Brain microvascular endothelial cell (primary cell): ENCODE results near the gene BOD1.

ENCODE experiments used
- DNase-seq: peaks from one replicate; pipeline ENCODE4 v3.0.0-alpha.2; 2020
- H3K27ac ChIP-seq: fragments of 250-450 bp; sonication (Bioruptor Pico); 2 replicates; pipeline ENCODE4 v1.5.1; 2020; ENCODE audit warnings: mild to moderate bottlenecking, moderate library complexity
- H3K27me3 ChIP-seq: fragments of 250-450 bp; sonication (Bioruptor Pico); replicated peaks from 2 replicates; pipeline ENCODE4 v1.5.1; 2020; ENCODE audit warnings: mild to moderate bottlenecking
- H3K36me3 ChIP-seq: fragments of 250-450 bp; sonication (Bioruptor Pico); replicated peaks from 2 replicates; pipeline ENCODE4 v1.5.1; 2020; ENCODE audit warnings: mild to moderate bottlenecking
- H3K4me3 ChIP-seq: 2 replicates; pipeline ENCODE4 v1.5.1; 2011; ENCODE audit warnings: low read depth, mild to moderate bottlenecking, control low read depth, low read length, moderate library complexity
- CTCF ChIP-seq: IDR thresholded peaks from 2 replicates; pipeline ENCODE4 v1.5.1; 2011; ENCODE audit warnings: low read depth, mild to moderate bottlenecking, moderate library complexity, low read length, control low read depth, inconsistent platforms; ENCODE audit errors: missing control alignments
- in situ Hi-C: cut with HindIII; loops from 2 replicates; pipeline ENCODE4 v1.10.0; 2017; ENCODE audit warnings: low sequenced_read_pairs, low pct_ligation_motif_present

The BOD1 gene

GRCh38 chr5:173622183-173623047, 6.0 kb upstream of the BOD1 start:
- no peak overlapping the region for H3K27ac ChIP-seq
- H3K4me3 ChIP-seq, result no peak overlapping the region
- no peak for TF ChIP-seq CTCF
- no peak for DNase-seq
- in situ Hi-C loops, result no loop called here
- no peaks in the 10 kb centered on the region for H3K36me3 ChIP-seq
- H3K27me3 ChIP-seq, result no peaks in the 10 kb centered on the region

GRCh38 chr5:173620784-173621183, 4.3 kb upstream of the BOD1 start:
- Histone ChIP-seq H3K27ac (no peak overlapping the region), H3K4me3 (no peak overlapping the region), H3K27me3 (no peaks in the 10 kb centered on the region), H3K36me3 (peaks cover 3% of the 10 kb centered on the region)
- no peak for TF ChIP-seq CTCF
- in situ Hi-C loops, result no loop called here
- DNase-seq, result no peak

GRCh38 chr5:173618927-173619519, 2.6 kb upstream of the BOD1 start:
- no peak overlapping the region for H3K4me3 ChIP-seq
- DNase-seq, result peak; percentile 49
- H3K27ac ChIP-seq, result no peak overlapping the region
- peaks cover 3% of the 10 kb centered on the region for H3K36me3 ChIP-seq
- in situ Hi-C loops, result no loop called here
- H3K27me3 ChIP-seq, result no peaks in the 10 kb centered on the region
- TF ChIP-seq CTCF, result peak; percentile 68

GRCh38 chr5:173615884-173616576, 420 bp downstream of the BOD1 start:
- in situ Hi-C loops, result no loop called here
- peak overlapping the region; percentile 82 for H3K4me3 ChIP-seq

GRCh38 chr5:173614591-173614990, 1.9 kb downstream of the BOD1 start:
- H3K27ac ChIP-seq, result no peak overlapping the region
- no peak for DNase-seq

More at GRCh38 chr5:173615884-173616576, 420 bp downstream of the BOD1 start:
- Histone ChIP-seq H3K27me3 (no peaks in the 10 kb centered on the region), H3K27ac (peak overlapping the region; percentile 97), H3K36me3 (peaks cover 18% of the 10 kb centered on the region)
- TF ChIP-seq CTCF, result peak; percentile 83
- DNase-seq, result peak; percentile 75

More at GRCh38 chr5:173614591-173614990, 1.9 kb downstream of the BOD1 start:
- H3K36me3 ChIP-seq, result peaks cover 22% of the 10 kb centered on the region
- peak overlapping the region; percentile 12 for H3K4me3 ChIP-seq
- H3K27me3 ChIP-seq, result no peaks in the 10 kb centered on the region
- in situ Hi-C loops, result no loop called here
- no peak for TF ChIP-seq CTCF
